ENCODE data around the gene MCF2L. TPM values are rescaled to one million over a fixed set of nuclear protein-coding genes. Genes with fewer than 3 reads are reported as not detected.

The MCF2L gene
- total RNA-seq, 1 donor from 2014 or later, result 5.6 TPM

GRCh38 chr13:113063091-113063491 is 94.1 kb downstream of the MCF2L start:
- Mint-ChIP-seq H3K4me3 (ENCODE audit: unreplicated experiment) (no peak overlapping the region), H3K9me3 (ENCODE audit: unreplicated experiment) (no peaks in the 10 kb centered on the region), H3K36me3 (ENCODE audit: unreplicated experiment) (no peaks in the 10 kb centered on the region), H3K4me1 (ENCODE audit: unreplicated experiment) (peaks cover 5% of the 10 kb centered on the region), H3K27me3 (ENCODE audit: unreplicated experiment) (no peaks in the 10 kb centered on the region), H3K27ac (ENCODE audit: unreplicated experiment) (no peak overlapping the region)
- no peak for DNase-seq (ENCODE audit: extremely low spot score, unreplicated experiment)
- TF ChIP-seq CTCF (IDR thresholded peaks at IDR 0.05), result no peak

- no peak overlapping the region for H3K4me3 Mint-ChIP-seq (ENCODE audit: unreplicated experiment)
- H3K36me3 Mint-ChIP-seq (ENCODE audit: unreplicated experiment), result no peaks in the 10 kb centered on the region
- H3K4me1 Mint-ChIP-seq (ENCODE audit: unreplicated experiment), result peaks cover 5% of the 10 kb centered on the region
- no peak overlapping the region for H3K27ac Mint-ChIP-seq (ENCODE audit: unreplicated experiment)
- no peak for DNase-seq (ENCODE audit: extremely low spot score, unreplicated experiment)
- no peaks in the 10 kb centered on the region for H3K9me3 Mint-ChIP-seq (ENCODE audit: unreplicated experiment)
- TF ChIP-seq CTCF (IDR thresholded peaks at IDR 0.05), result no peak
- no peaks in the 10 kb centered on the region for H3K27me3 Mint-ChIP-seq (ENCODE audit: unreplicated experiment)
These were observed 95.1 kb downstream of the MCF2L start for GRCh38 chr13:113064000-113064533.

- Mint-ChIP-seq H3K27me3 (ENCODE audit: unreplicated experiment) (no peaks in the 10 kb centered on the region), H3K27ac (ENCODE audit: unreplicated experiment) (no peak overlapping the region), H3K4me1 (ENCODE audit: unreplicated experiment) (peaks cover 5% of the 10 kb centered on the region), H3K36me3 (ENCODE audit: unreplicated experiment) (no peaks in the 10 kb centered on the region), H3K4me3 (ENCODE audit: unreplicated experiment) (no peak overlapping the region), H3K9me3 (ENCODE audit: unreplicated experiment) (no peaks in the 10 kb centered on the region)
- DNase-seq (ENCODE audit: extremely low spot score, unreplicated experiment), result no peak
- no peak for TF ChIP-seq CTCF (IDR thresholded peaks at IDR 0.05)
These were observed 95.8 kb downstream of the MCF2L start for GRCh38 chr13:113064534-113065405.

GRCh38 chr13:113065406-113066141 is 96.6 kb downstream of the MCF2L start:
- Mint-ChIP-seq H3K4me1 (ENCODE audit: unreplicated experiment) (peaks cover 5% of the 10 kb centered on the region), H3K27me3 (ENCODE audit: unreplicated experiment) (peaks cover 3% of the 10 kb centered on the region), H3K9me3 (ENCODE audit: unreplicated experiment) (no peaks in the 10 kb centered on the region), H3K27ac (ENCODE audit: unreplicated experiment) (no peak overlapping the region), H3K4me3 (ENCODE audit: unreplicated experiment) (no peak overlapping the region), H3K36me3 (ENCODE audit: unreplicated experiment) (no peaks in the 10 kb centered on the region)
- no peak for TF ChIP-seq CTCF (IDR thresholded peaks at IDR 0.05)
- DNase-seq (ENCODE audit: extremely low spot score, unreplicated experiment), result no peak

GRCh38 chr13:113066142-113066455 is 97.1 kb downstream of the MCF2L start:
- Mint-ChIP-seq H3K36me3 (ENCODE audit: unreplicated experiment) (no peaks in the 10 kb centered on the region), H3K27me3 (ENCODE audit: unreplicated experiment) (peaks cover 7% of the 10 kb centered on the region), H3K27ac (ENCODE audit: unreplicated experiment) (no peak overlapping the region), H3K9me3 (ENCODE audit: unreplicated experiment) (no peaks in the 10 kb centered on the region), H3K4me1 (ENCODE audit: unreplicated experiment) (peaks cover 5% of the 10 kb centered on the region), H3K4me3 (ENCODE audit: unreplicated experiment) (no peak overlapping the region)
- DNase-seq (ENCODE audit: extremely low spot score, unreplicated experiment), result no peak
- no peak for TF ChIP-seq CTCF (IDR thresholded peaks at IDR 0.05)

Measured in osteocyte (in vitro differentiated cells).